ENCODE measurements around the gene ZCCHC7.

The ZCCHC7 gene

GRCh38 chr9:37290366-37290939 is 170.1 kb downstream of the ZCCHC7 start:
- no peak for TF ChIP-seq TAF1 (IDR thresholded peaks at IDR 0.05; ENCODE audit: borderline replicate concordance, insufficient read depth, low read length)
- no peak for TF ChIP-seq POLR2AphosphoS5 (IDR thresholded peaks at IDR 0.05; ENCODE audit: low read depth, low read length)
- no peak for TF ChIP-seq FOXP2 (optimal IDR thresholded peaks at IDR 0.05; ENCODE audit: borderline replicate concordance, extremely low read depth, extremely low read length, insufficient read depth)
- no peak for TF ChIP-seq REST (IDR thresholded peaks at IDR 0.05; ENCODE audit: insufficient read depth in 1 of 2, low read depth in 2 of 2, low read length in 2 of 2)
- no peak for TF ChIP-seq SIN3A (IDR thresholded peaks at IDR 0.05; ENCODE audit: borderline replicate concordance, insufficient read depth, low read length)

- TF ChIP-seq TAF1 (IDR thresholded peaks at IDR 0.05; ENCODE audit: borderline replicate concordance, insufficient read depth, low read length) (no peak), FOXP2 (optimal IDR thresholded peaks at IDR 0.05; ENCODE audit: borderline replicate concordance, extremely low read depth, extremely low read length, insufficient read depth) (no peak), REST (IDR thresholded peaks at IDR 0.05; ENCODE audit: insufficient read depth in 1 of 2, low read depth in 2 of 2, low read length in 2 of 2) (no peak), SIN3A (IDR thresholded peaks at IDR 0.05; ENCODE audit: borderline replicate concordance, insufficient read depth, low read length) (no peak), POLR2AphosphoS5 (IDR thresholded peaks at IDR 0.05; ENCODE audit: low read depth, low read length) (no peak)
These were observed 170.6 kb downstream of the ZCCHC7 start for GRCh38 chr9:37290940-37291485.

GRCh38 chr9:37292896-37293295 is 172.5 kb downstream of the ZCCHC7 start:
- no peak for TF ChIP-seq SIN3A (IDR thresholded peaks at IDR 0.05; ENCODE audit: borderline replicate concordance, insufficient read depth, low read length)
- no peak for TF ChIP-seq REST (IDR thresholded peaks at IDR 0.05; ENCODE audit: insufficient read depth in 1 of 2, low read depth in 2 of 2, low read length in 2 of 2)
- TF ChIP-seq POLR2AphosphoS5 (IDR thresholded peaks at IDR 0.05; ENCODE audit: low read depth, low read length) = no peak
- no peak for TF ChIP-seq TAF1 (IDR thresholded peaks at IDR 0.05; ENCODE audit: borderline replicate concordance, insufficient read depth, low read length)
- TF ChIP-seq FOXP2 (optimal IDR thresholded peaks at IDR 0.05; ENCODE audit: borderline replicate concordance, extremely low read depth, extremely low read length, insufficient read depth) = no peak

- no peak for TF ChIP-seq POLR2AphosphoS5 (IDR thresholded peaks at IDR 0.05; ENCODE audit: low read depth, low read length)
- TF ChIP-seq TAF1 (IDR thresholded peaks at IDR 0.05; ENCODE audit: borderline replicate concordance, insufficient read depth, low read length) = no peak
- no peak for TF ChIP-seq FOXP2 (optimal IDR thresholded peaks at IDR 0.05; ENCODE audit: borderline replicate concordance, extremely low read depth, extremely low read length, insufficient read depth)
- TF ChIP-seq SIN3A (IDR thresholded peaks at IDR 0.05; ENCODE audit: borderline replicate concordance, insufficient read depth, low read length) = no peak
- TF ChIP-seq REST (IDR thresholded peaks at IDR 0.05; ENCODE audit: insufficient read depth in 1 of 2, low read depth in 2 of 2, low read length in 2 of 2) = no peak
These were observed 173.5 kb downstream of the ZCCHC7 start for GRCh38 chr9:37293664-37294524.

Measured in PFSK-1 (cell line).